K562 (cell line): Measurements from ENCODE around the gene CLTB. TPM values are rescaled to one million over a fixed set of nuclear protein-coding genes. Genes with fewer than 3 reads are reported as not detected.

Source experiments
- BRD9 ChIP-seq: fragments of 450-650 bp; IDR thresholded peaks from 2 replicates; pipeline ENCODE4 v1.6.1; 2018; ENCODE audit warnings: low read depth; ENCODE audit not compliant: partially characterized antibody
- CHD2 ChIP-seq: IDR thresholded peaks from 2 replicates; pipeline ENCODE4 v1.6.1; 2011; ENCODE audit warnings: low read depth, low read length
- E2F6 ChIP-seq, 2 experiments: IDR thresholded peaks; 2 replicates each; pipeline ENCODE4 v1.6.1; 2011; ENCODE audit warnings: borderline replicate concordance in 1 of 2, control low read depth in 1 of 2, low read depth in 1 of 2, low read length in 1 of 2, mild to moderate bottlenecking in 1 of 2, mixed read lengths in 1 of 2, moderate library complexity in 1 of 2; ENCODE audit not compliant: insufficient read depth in 1 of 2, insufficient read length in 1 of 2, poor library complexity in 1 of 2, severe bottlenecking in 1 of 2; ENCODE audit errors: extremely low read depth in 1 of 2
- GABPB2 ChIP-seq: fragments of 250-450 bp; sonication (Bioruptor Pico); conservative IDR thresholded peaks from 2 replicates; pipeline ENCODE4 v1.5.1; 2021; ENCODE audit warnings: mild to moderate bottlenecking
- HMGN3 ChIP-seq: IDR thresholded peaks from 2 replicates; pipeline ENCODE4 v1.6.1; 2011; ENCODE audit warnings: borderline replicate concordance, low read depth, mild to moderate bottlenecking, mixed read lengths, low read length; ENCODE audit not compliant: insufficient read length; ENCODE audit errors: extremely low read depth
- KDM2B ChIP-seq: fragments of 250-450 bp; sonication (Bioruptor Pico); IDR thresholded peaks from 2 replicates; pipeline ENCODE4 v1.8.0; 2021; ENCODE audit warnings: mild to moderate bottlenecking, moderate library complexity
- MBD2 ChIP-seq: sonication (generic); IDR thresholded peaks from 2 replicates; pipeline ENCODE4 v1.6.1; 2016; ENCODE audit warnings: low read depth, borderline replicate concordance
- MYC ChIP-seq, 2 experiments: fragments of 250-450 bp in 1 of 2; sonication (Bioruptor Pico) in 1 of 2; IDR thresholded peaks; 2 replicates each; pipeline versions ENCODE4 v1.5.1 to v1.6.1; 2012 to 2021; ENCODE audit warnings: low read depth in 2 of 2, borderline replicate concordance in 1 of 2, improper control_type of control experiment in 1 of 2, low read length in 1 of 2, mild to moderate bottlenecking in 1 of 2, moderate library complexity in 1 of 2
- OTX1 ChIP-seq: fragments of 450-650 bp; formaldehyde crosslinking; IDR thresholded peaks from 2 replicates; pipeline ENCODE4 v1.4.0; 2022; ENCODE audit warnings: mild to moderate bottlenecking
- PHF20 ChIP-seq: fragments of 450-650 bp; IDR thresholded peaks from 2 replicates; pipeline ENCODE4 v1.6.1; 2018; ENCODE audit not compliant: partially characterized antibody
- PHF8 ChIP-seq: fragments of 200-600 bp; sonication (generic); IDR thresholded peaks from 2 replicates; pipeline ENCODE4 v1.6.1; 2012; ENCODE audit warnings: mixed run types, mild to moderate bottlenecking, inconsistent platforms, low read length, moderate library complexity, borderline replicate concordance
- RBFOX2 ChIP-seq: fragments of 200-400 bp; formaldehyde crosslinking; IDR thresholded peaks from 2 replicates; pipeline ENCODE4 v1.6.1; 2017; ENCODE audit warnings: low read depth, mild to moderate bottlenecking, low read length, moderate library complexity
- TAL1 ChIP-seq: fragments of 450-650 bp; IDR thresholded peaks from 2 replicates; pipeline ENCODE4 v1.6.1; 2016; ENCODE audit warnings: mild to moderate bottlenecking
- TARDBP ChIP-seq: fragments of 450-650 bp; IDR thresholded peaks from 2 replicates; pipeline ENCODE4 v1.6.1; 2016
- TEAD4 ChIP-seq, 2 experiments: sonication (generic) in 1 of 2; formaldehyde crosslinking in 1 of 2; IDR thresholded peaks; 2 replicates each; pipeline versions ENCODE4 v1.6.1 to v1.8.0; 2012 to 2022; ENCODE audit warnings: borderline replicate concordance in 1 of 2, inconsistent platforms in 1 of 2, low read length in 1 of 2, mild to moderate bottlenecking in 1 of 2, missing genetic modification reagents in 1 of 2
- THRA ChIP-seq: fragments of 450-650 bp; IDR thresholded peaks from 2 replicates; pipeline ENCODE4 v1.6.1; 2017; ENCODE audit warnings: mild to moderate bottlenecking, moderate library complexity
- UBTF ChIP-seq, 2 experiments: IDR thresholded peaks; 2 replicates each; pipeline ENCODE4 v1.6.1; 2012; ENCODE audit warnings: improper control_type of control experiment in 2 of 2, low read depth in 2 of 2, low read length in 2 of 2, borderline replicate concordance in 1 of 2
- YY1 ChIP-seq, 3 experiments: IDR thresholded peaks; 2 replicates each; pipeline ENCODE4 v1.6.1; 2011; ENCODE audit warnings: low read length in 2 of 3, mild to moderate bottlenecking in 2 of 3, moderate library complexity in 2 of 3, borderline replicate concordance in 1 of 3, control low read depth in 1 of 3, low read depth in 1 of 3; ENCODE audit not compliant: insufficient read depth in 3 of 3, insufficient replicate concordance in 2 of 3, control insufficient read depth in 1 of 3, insufficient read length in 1 of 3; ENCODE audit errors: extremely low read depth in 1 of 3
- ZNF146 ChIP-seq: IDR thresholded peaks from one replicate; pipeline ENCODE4 v1.6.1; 2018; ENCODE audit warnings: missing compliant biosample characterization; ENCODE audit not compliant: unreplicated experiment
- ZNF263 ChIP-seq: sonication (generic); formaldehyde crosslinking; IDR thresholded peaks from 2 replicates; pipeline ENCODE4 v1.8.0; 2022; ENCODE audit warnings: mild to moderate bottlenecking, missing genetic modification reagents, borderline replicate concordance
- ZNF431 ChIP-seq: sonication (generic); formaldehyde crosslinking; IDR thresholded peaks from 2 replicates; pipeline ENCODE4 v1.8.0; 2022; ENCODE audit warnings: mild to moderate bottlenecking, missing genetic modification reagents
- polyA plus RNA-seq, 8 experiments: library from polyadenylated mRNA; depleted of rRNA in 4 of 8; stranded (reverse) in 5 of 8; unstranded in 3 of 8; fragments of >200 nt; fragmentation: Nextera tagmentation in 2 of 8; fragmentation: Illumina TruSeq in 1 of 8; extraction: Ambion mirVana in 2 of 8; extraction: Trizol in 1 of 8; gene quantifications; 2 replicates each; pipeline versions ENCODE4 v1.2.1 to v1.2.3, GENCODE V29; 2011 to 2014; ENCODE audit warnings: inconsistent platforms in 1 of 8, missing spikeins in 1 of 8
- total RNA-seq, 7 experiments: library from RNA; depleted of rRNA in 6 of 7; stranded (reverse); fragments of >200 nt in 6 of 7; fragmentation: Illumina TruSeq in 2 of 7; extraction: Trizol in 2 of 7; gene quantifications; 2 replicates each; pipeline versions ENCODE4 v1.2.1 to v1.2.3, GENCODE V29; 2011 to 2021; ENCODE audit warnings: low replicate concordance in 1 of 7

CLTB gene
- total and polyA plus RNA-seq, 9 of the 15 experiments (the other 6 are each of a cell fraction or from before 2014, with no cell fraction given): 1.8 to 117 (median 39.0) TPM

- TF ChIP-seq HMGN3: peak; percentile 21
- TF ChIP-seq UBTF (IDR thresholded peaks at IDR 0.05; ENCODE audit: borderline replicate concordance in 1 of 2, low read depth in 2 of 2, low read length in 2 of 2): peak; percentile 3 to 45; a peak in 1 of 4 replicates
- TF ChIP-seq OTX1 (CRISPR knock-in tag): peak; percentile 45; the same call in 1 of the 2 replicates
- 0 out of 2 replicates have a peak, but pooled peaks have one; percentile 11 for TF ChIP-seq TEAD4 (IDR thresholded peaks at IDR 0.05; ENCODE audit: low read length)
- no peak for TF ChIP-seq TEAD4 (CRISPR knock-in tag; IDR thresholded peaks at IDR 0.05; ENCODE audit: borderline replicate concordance)
- TF ChIP-seq THRA: no peak
- no peak for TF ChIP-seq TARDBP
- TF ChIP-seq CHD2: no peak
- TF ChIP-seq PHF20: peak; percentile 21
- peak; percentile 13 for TF ChIP-seq BRD9
- peak; percentile 14; the same call in 1 of the 2 replicates for TF ChIP-seq KDM2B (CRISPR knock-in tag)
- TF ChIP-seq GABPB2 (CRISPR knock-in tag): no peak
- peak; percentile 53; the same call in 1 of the 2 replicates for TF ChIP-seq ZNF263 (CRISPR knock-in tag)
- TF ChIP-seq E2F6 (IDR thresholded peaks at IDR 0.05; ENCODE audit: borderline replicate concordance in 1 of 2, extremely low read depth in 1 of 2, insufficient read depth in 1 of 2, insufficient read length in 1 of 2, low read depth in 1 of 2, low read length in 1 of 2, poor library complexity in 1 of 2, severe bottlenecking in 1 of 2): peak; percentile 12 to 40
- no peak for TF ChIP-seq TAL1
- TF ChIP-seq MBD2: peak; percentile 10; the same call in 1 of the 2 replicates
- TF ChIP-seq YY1 (IDR thresholded peaks at IDR 0.05; ENCODE audit: borderline replicate concordance in 1 of 3, control insufficient read depth in 1 of 3, extremely low read depth in 1 of 3, insufficient read depth in 3 of 3, insufficient read length in 1 of 3, insufficient replicate concordance in 2 of 3, low read depth in 1 of 3, low read length in 2 of 3): peak in 2 of 3 experiments; percentile 15 to 78
- 0 out of 2 replicates have a peak, but pooled peaks have one; percentile 32 for TF ChIP-seq ZNF431
- peak; percentile 76 for TF ChIP-seq RBFOX2
- TF ChIP-seq PHF8: peak; percentile 53; the same call in 1 of the 2 replicates
- TF ChIP-seq ZNF146 (CRISPR knock-in tag): no peak
- TF ChIP-seq MYC (IDR thresholded peaks at IDR 0.05; ENCODE audit: low read depth, low read length): no peak
- 0 out of 2 replicates have a peak, but pooled peaks have one; percentile 18 for TF ChIP-seq MYC (CRISPR knock-in tag; IDR thresholded peaks at IDR 0.05; ENCODE audit: borderline replicate concordance, low read depth)
Observed at GRCh38 chr5:176447591-176447977, 31.2 kb upstream of the CLTB start (continued).
